ENCODE results near the gene MINDY2. TPM values are rescaled to one million over a fixed set of nuclear protein-coding genes. Genes with fewer than 3 reads are reported as not detected.

MINDY2 gene
- total RNA-seq, 1 experiment from 2014 or later: 18.4 TPM

DNA sequence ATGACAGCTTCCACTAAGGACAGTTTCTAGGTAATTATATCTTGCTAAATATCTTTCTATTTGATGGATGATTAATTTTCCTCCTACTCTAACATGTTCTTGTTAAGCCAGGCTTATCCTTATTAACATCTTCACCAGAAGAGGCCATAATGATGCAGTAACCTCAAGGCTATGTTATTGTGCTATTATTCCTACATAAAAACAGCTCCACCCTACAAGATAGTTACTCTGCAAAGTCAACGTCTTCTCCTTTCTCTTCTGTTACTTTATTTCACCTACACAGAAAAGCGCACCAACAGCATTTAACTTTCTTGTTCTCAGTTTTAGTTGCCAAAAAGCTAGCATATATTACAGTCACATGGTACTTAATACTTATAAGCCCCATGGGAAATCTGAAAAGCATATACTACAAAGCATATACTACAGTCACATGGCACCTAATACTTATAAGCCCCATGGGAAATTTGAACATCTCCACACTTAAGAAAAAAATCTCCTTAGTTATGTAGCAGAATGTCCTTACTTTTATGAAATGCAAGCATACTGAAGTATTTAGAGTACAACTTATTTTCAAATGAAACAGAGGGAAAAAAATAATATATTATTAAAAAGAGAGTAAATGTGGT, 35.0 kb upstream of the MINDY2 start:
- CTCF ChIA-PET: no interaction called here
- no peak for DNase-seq
- BruUV-seq (replicated peaks): no TSS peak
- Histone ChIP-seq H3K4me2 (no peak overlapping the region), H3K4me3 (no peak overlapping the region), H3K9me3 (ENCODE audit: insufficient read depth, low read depth) (no peaks in the 10 kb centered on the region), H3F3A (ENCODE audit: insufficient read depth, low read depth) (no peaks in the 10 kb centered on the region; the same call in 1 of the 2 replicates), H3K9me2 (ENCODE audit: insufficient read depth) (no peaks in the 10 kb centered on the region), H2AFZ (no peak overlapping the region), H3K4me1 (replicated peaks; ENCODE audit: insufficient read depth) (peaks cover 29% of the 10 kb centered on the region), H4K20me1 (ENCODE audit: insufficient read depth) (peaks cover 13% of the 10 kb centered on the region), H3K27me3 (ENCODE audit: insufficient read depth, low read depth) (no peaks in the 10 kb centered on the region), H3K79me2 (ENCODE audit: low read depth) (peaks cover 96% of the 10 kb centered on the region), H3K27ac (no peak overlapping the region), H3K36me3 (ENCODE audit: low read depth) (no peaks in the 10 kb centered on the region)
- intact Hi-C loops (cut with micrococcal nuclease; ENCODE audit: unreplicated experiment): no loop called here
- TF ChIP-seq CTCF (conservative IDR thresholded peaks at IDR 0.05): no peak
- no peak for TF ChIP-seq EZH2 (IDR thresholded peaks at IDR 0.05; ENCODE audit: low read depth)
- POLR2A ChIA-PET (ENCODE audit: unreplicated experiment): interaction anchor here (0.6 to 0.7 kb wide), 2 partner anchors 107 to 519 kb away, joined by 3 to 6 read pairs; no protein-coding TSS in a partner anchor

- H3K4me1 ChIP-seq (replicated peaks; ENCODE audit: insufficient read depth): peaks cover 24% of the 10 kb centered on the region
- no peak overlapping the region for H2AFZ ChIP-seq
- no peaks in the 10 kb centered on the region for H3K36me3 ChIP-seq (ENCODE audit: low read depth)
- intact Hi-C loops (cut with micrococcal nuclease; ENCODE audit: unreplicated experiment): no loop called here
- no peak for TF ChIP-seq EZH2 (IDR thresholded peaks at IDR 0.05; ENCODE audit: low read depth)
- no peak for TF ChIP-seq CTCF (conservative IDR thresholded peaks at IDR 0.05)
- no peak overlapping the region for H3K4me2 ChIP-seq
- peaks cover 13% of the 10 kb centered on the region for H4K20me1 ChIP-seq (ENCODE audit: insufficient read depth)
- no TSS peak for BruUV-seq (replicated peaks)
- no peak overlapping the region for H3K4me3 ChIP-seq
- CTCF ChIA-PET: no interaction called here
- POLR2A ChIA-PET (ENCODE audit: unreplicated experiment): no interaction called here
- H3K79me2 ChIP-seq (ENCODE audit: low read depth): peaks cover 96% of the 10 kb centered on the region
- H3K27ac ChIP-seq: 0 out of 2 replicates have a peak overlapping the region, but pooled peaks have one; percentile 2
- no peaks in the 10 kb centered on the region for H3K9me3 ChIP-seq (ENCODE audit: insufficient read depth, low read depth)
- no peak for DNase-seq
- no peaks in the 10 kb centered on the region for H3K9me2 ChIP-seq (ENCODE audit: insufficient read depth)
- H3K27me3 ChIP-seq (ENCODE audit: insufficient read depth, low read depth): no peaks in the 10 kb centered on the region
- no peaks in the 10 kb centered on the region for H3F3A ChIP-seq (ENCODE audit: insufficient read depth, low read depth)
Observed at GRCh38 chr15:58737298-58737697, 33.8 kb upstream of the MINDY2 start.

GRCh38 chr15:58738046-58738707, 32.9 kb upstream of the MINDY2 start:
- POLR2A ChIA-PET (ENCODE audit: unreplicated experiment): no interaction called here
- no TSS peak for BruUV-seq (replicated peaks)
- peaks cover 96% of the 10 kb centered on the region for H3K79me2 ChIP-seq (ENCODE audit: low read depth)
- TF ChIP-seq CTCF (conservative IDR thresholded peaks at IDR 0.05) (no peak), EZH2 (IDR thresholded peaks at IDR 0.05; ENCODE audit: low read depth) (no peak)
- no peaks in the 10 kb centered on the region for H3K9me2 ChIP-seq (ENCODE audit: insufficient read depth)
- H3F3A ChIP-seq (ENCODE audit: insufficient read depth, low read depth): no peaks in the 10 kb centered on the region
- no peak overlapping the region for H2AFZ ChIP-seq
- intact Hi-C loops (cut with micrococcal nuclease; ENCODE audit: unreplicated experiment): no loop called here
- peaks cover 13% of the 10 kb centered on the region for H4K20me1 ChIP-seq (ENCODE audit: insufficient read depth)
- H3K4me3 ChIP-seq: no peak overlapping the region
- H3K4me1 ChIP-seq (replicated peaks; ENCODE audit: insufficient read depth): peaks cover 20% of the 10 kb centered on the region
- CTCF ChIA-PET: no interaction called here
- no peaks in the 10 kb centered on the region for H3K9me3 ChIP-seq (ENCODE audit: insufficient read depth, low read depth)
- H3K27me3 ChIP-seq (ENCODE audit: insufficient read depth, low read depth): no peaks in the 10 kb centered on the region
- peak in 1 of 2 experiments; percentile 58 for DNase-seq
- H3K4me2 ChIP-seq: peak overlapping the region; percentile 36
- H3K27ac ChIP-seq: peak overlapping the region; percentile 33; the same call in 1 of the 2 replicates
- H3K36me3 ChIP-seq (ENCODE audit: low read depth): no peaks in the 10 kb centered on the region
